ENCODE data around the gene GIGYF2. TPM values are rescaled to one million over a fixed set of nuclear protein-coding genes. Genes with fewer than 3 reads are reported as not detected.
"Not testable (repeated sequence)": the region's sequence is repeated elsewhere in the genome, so short reads cannot be mapped to it uniquely, and the experiment has no call there.

The GIGYF2 gene
- polyA plus RNA-seq, 2 of the 4 experiments (the other 2 are of a cell fraction) = 31.2 to 46.3 TPM

DNA sequence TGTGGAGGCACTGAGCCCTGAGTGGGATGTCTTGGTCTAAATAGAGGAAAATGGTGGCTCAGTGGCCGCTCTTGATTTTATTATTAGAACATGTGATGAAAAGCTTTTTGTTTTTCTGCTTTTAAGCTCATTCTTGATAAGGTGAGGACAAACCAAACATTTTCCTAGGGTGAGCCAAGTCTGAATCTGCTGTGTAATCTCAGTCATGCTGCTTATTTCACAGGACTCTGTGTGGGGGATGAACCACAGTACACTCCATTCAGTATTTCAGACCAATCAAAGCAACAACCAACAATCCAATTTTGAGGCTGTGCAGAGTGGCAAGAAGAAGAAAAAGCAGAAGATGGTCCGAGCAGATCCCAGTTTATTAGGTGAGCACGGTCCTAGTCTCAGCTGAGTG is 152.9 kb downstream of the GIGYF2 start:
- no peak overlapping the region for H3K27ac ChIP-seq
- ATAC-seq (no peak), DNase-seq (ENCODE audit: low read depth in 1 of 2, low spot score in 1 of 2) (no peak), FAIRE-seq (no peak)
- peaks cover 47% of the 10 kb centered on the region for H3K4me1 ChIP-seq
- WGBS (ENCODE audit: missing lambda C conversion rate) = 89% methylated on average over 3 of the region's 3 CpGs
- CTCF ChIA-PET = interaction anchor here (2.1 kb wide), 1 partner anchor 204 kb away, joined by 5 read pairs; no protein-coding TSS in a partner anchor
- H3K4me3 ChIP-seq = no peak overlapping the region
- no peak for TF ChIP-seq TFCP2L1 (CRISPR knock-in tag; IDR thresholded peaks at IDR 0.05)
- POLR2A ChIA-PET = no interaction called here
- no peaks in the 10 kb centered on the region for H3K9me3 ChIP-seq
- H3K4me2 ChIP-seq = no peak overlapping the region

DNA sequence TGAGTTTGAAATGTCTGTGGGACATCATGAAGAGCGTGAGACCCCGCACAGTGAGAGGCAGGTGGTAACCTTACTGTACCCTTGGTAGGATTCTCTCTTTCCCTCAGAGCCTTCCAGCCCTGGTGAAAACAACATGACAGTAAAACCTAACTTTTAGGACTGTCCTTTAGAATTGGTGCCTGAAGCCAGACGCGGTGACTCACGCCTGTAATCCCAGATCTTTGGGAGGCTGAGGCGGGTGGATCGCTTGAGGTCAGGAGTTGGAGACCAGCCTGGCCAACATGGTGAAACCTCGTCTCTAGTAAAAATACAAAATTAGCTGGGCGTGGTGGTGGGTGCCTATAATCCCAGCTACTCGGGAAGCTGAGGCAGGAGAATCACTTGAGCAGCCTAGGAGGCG is 154.9 kb downstream of the GIGYF2 start:
- H3K4me2 ChIP-seq; DNase-seq (ENCODE audit: low read depth in 1 of 2, low spot score in 1 of 2); FAIRE-seq; H3K4me3 ChIP-seq; POLR2A ChIA-PET; ATAC-seq; H3K9me3 ChIP-seq: not testable (repeated sequence)
- CTCF ChIA-PET = interaction anchor here (1.0 to 3.2 kb wide), 16 partner anchors 10 to 399 kb away, joined by 3 to 26 read pairs (median 5); partner anchors contain the start of genes ATG16L1 and NEU2
- H3K27ac ChIP-seq = peak overlapping the region; percentile 35 to 98; a peak in 5 of 6 replicates
- H3K4me1 ChIP-seq = peaks cover 55% of the 10 kb centered on the region
- 76% methylated on average over 11 of the region's 11 CpGs for WGBS (ENCODE audit: missing lambda C conversion rate)

DNA sequence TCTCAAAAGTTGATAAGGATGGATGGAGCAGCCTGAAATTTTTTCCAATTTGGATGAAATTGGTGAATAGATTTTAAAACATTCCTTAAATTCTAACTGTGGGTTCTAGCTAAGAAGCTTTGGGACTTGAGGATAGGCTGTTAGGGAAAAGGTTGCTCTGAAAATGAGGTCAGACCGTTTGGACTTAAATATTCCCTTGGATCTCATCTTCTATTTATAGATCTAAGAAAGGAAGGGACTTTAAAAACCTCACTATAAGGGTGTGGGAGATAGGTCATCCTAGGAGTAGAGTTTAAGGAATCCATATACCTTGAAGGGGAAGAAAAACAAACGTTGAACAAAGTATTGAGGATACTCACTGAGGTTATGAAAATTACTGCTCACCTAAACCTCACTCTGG is 155.5 kb downstream of the GIGYF2 start:
- WGBS (ENCODE audit: missing lambda C conversion rate) = 30% methylated on average over 2 of the region's 2 CpGs
- ChIA-PET CTCF (interaction anchor here (0.6 to 3.2 kb wide), 40 partner anchors 9 to 585 kb away, joined by 3 to 26 read pairs (median 4); partner anchors contain the start of genes ATG16L1, NEU2 and SNORC), POLR2A (no interaction called here)
- Histone ChIP-seq H3K9me3 (no peaks in the 10 kb centered on the region), H3K4me2 (peak overlapping the region; percentile 90; the same call in 1 of the 3 replicates), H3K4me1 (peaks cover 60% of the 10 kb centered on the region), H3K27ac (peak overlapping the region; percentile 35 to 98; a peak in 5 of 6 replicates), H3K4me3 (no peak overlapping the region)
- DNase-seq (ENCODE audit: low read depth in 1 of 2, low spot score in 1 of 2) (no peak), FAIRE-seq (no peak), ATAC-seq (no peak)
- TF ChIP-seq MAZ (IDR thresholded peaks at IDR 0.05; ENCODE audit: borderline replicate concordance, low read depth, low read length) (no peak), EP300 (IDR thresholded peaks at IDR 0.05) (no peak), CHD4 (IDR thresholded peaks at IDR 0.05; ENCODE audit: borderline replicate concordance) (no peak), NPAS2 (CRISPR knock-in tag; IDR thresholded peaks at IDR 0.05; ENCODE audit: borderline replicate concordance) (no peak)
- TF ChIP-seq, protein P1, sequence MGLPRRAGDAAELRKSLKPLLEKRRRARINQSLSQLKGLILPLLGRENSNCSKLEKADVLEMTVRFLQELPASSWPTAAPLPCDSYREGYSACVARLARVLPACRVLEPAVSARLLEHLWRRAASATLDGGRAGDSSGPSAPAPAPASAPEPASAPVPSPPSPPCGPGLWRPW (IDR thresholded peaks at IDR 0.05) = no peak

DNA sequence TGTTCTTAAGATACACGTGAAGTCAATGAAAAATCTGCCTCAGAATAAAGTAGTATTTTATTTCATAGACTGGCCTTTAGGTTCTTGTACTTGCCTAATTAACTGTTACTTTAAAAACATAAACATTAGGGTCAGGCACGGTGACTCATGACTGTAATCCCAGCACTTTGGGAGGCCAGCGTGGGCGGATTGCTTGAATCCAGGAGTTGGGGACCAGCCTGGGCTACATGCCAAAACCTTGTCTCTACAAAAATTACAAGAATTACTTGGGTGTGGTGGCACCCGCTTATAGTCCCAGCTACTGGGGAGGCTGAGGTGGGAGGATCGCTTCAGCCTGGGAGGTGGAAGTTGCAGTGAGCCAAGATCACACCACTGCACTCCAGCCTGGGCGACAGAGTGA is 157.0 kb downstream of the GIGYF2 start:
- 10% methylated on average over 7 of the region's 7 CpGs for WGBS (ENCODE audit: missing lambda C conversion rate)
- DNase-seq (ENCODE audit: low read depth in 1 of 2, low spot score in 1 of 2) (peak in 1 of 2 experiments; percentile 84), ATAC-seq (peak in 1 of 2 experiments; percentile 10; a peak in 3 of 6 replicates), FAIRE-seq (no peak)
- Histone ChIP-seq H3K4me3 (no peak overlapping the region), H3K4me1 (peaks cover 74% of the 10 kb centered on the region), H3K27ac (peak overlapping the region; percentile 96 to 98), H3K4me2 (peak overlapping the region; percentile 90), H3K9me3 (no peaks in the 10 kb centered on the region)
- ChIA-PET POLR2A (no interaction called here), CTCF (interaction anchor here (0.7 to 3.2 kb wide), 25 partner anchors 10 to 411 kb away, joined by 3 to 26 read pairs (median 5); partner anchors contain the start of genes ATG16L1 and NEU2)
- TF ChIP-seq HDAC2 (IDR thresholded peaks at IDR 0.05) (no peak), NR3C1 (IDR thresholded peaks at IDR 0.05) (no peak), CHD4 (IDR thresholded peaks at IDR 0.05; ENCODE audit: borderline replicate concordance) (no peak), NPAS2 (CRISPR knock-in tag; IDR thresholded peaks at IDR 0.05; ENCODE audit: borderline replicate concordance) (no peak), TFCP2L1 (CRISPR knock-in tag; IDR thresholded peaks at IDR 0.05) (no peak), CBX2 (IDR thresholded peaks at IDR 0.05; ENCODE audit: borderline replicate concordance, low read depth) (no peak), MAFK (IDR thresholded peaks at IDR 0.05; ENCODE audit: partially characterized antibody) (no peak), KDM5A (IDR thresholded peaks at IDR 0.05) (no peak), RAD21 (conservative IDR thresholded peaks at IDR 0.05 in 1 of 2, IDR thresholded peaks at IDR 0.05 in 1 of 2) (peak; percentile 11 to 30; a peak in 3 of 5 replicates), HOXB13 (CRISPR knock-in tag; IDR thresholded peaks at IDR 0.05; ENCODE audit: low read depth) (no peak), FOSL2 (IDR thresholded peaks at IDR 0.05) (peak; percentile 51; the same call in 1 of the 2 replicates), FOSL2 (CRISPR knock-in tag; IDR thresholded peaks at IDR 0.05) (peak; percentile 83), JUN (IDR thresholded peaks at IDR 0.05) (peak; percentile 49 to 75; a peak in 2 of 5 replicates), MAZ (IDR thresholded peaks at IDR 0.05; ENCODE audit: borderline replicate concordance, low read depth, low read length) (no peak), SMC3 (IDR thresholded peaks at IDR 0.05) (0 out of 3 replicates have a peak, but pooled peaks have one; percentile 21), ZC3H11A (IDR thresholded peaks at IDR 0.05) (no peak), NFE2L2 (conservative IDR thresholded peaks at IDR 0.05; ENCODE audit: low read length) (no peak), SREBF2 (IDR thresholded peaks at IDR 0.05) (no peak), EHMT2 (IDR thresholded peaks at IDR 0.05; ENCODE audit: low read depth) (no peak), GATA3 (IDR thresholded peaks at IDR 0.05; ENCODE audit: borderline replicate concordance) (peak; percentile 29; the same call in 1 of the 2 replicates), BHLHE40 (IDR thresholded peaks at IDR 0.05; ENCODE audit: low read depth, low read length) (no peak), CHD2 (IDR thresholded peaks at IDR 0.05; ENCODE audit: low read length, partially characterized antibody) (no peak), CEBPB (IDR thresholded peaks at IDR 0.05) (no peak; a peak in 1 of 4 replicates)
- TF ChIP-seq, protein P2, sequence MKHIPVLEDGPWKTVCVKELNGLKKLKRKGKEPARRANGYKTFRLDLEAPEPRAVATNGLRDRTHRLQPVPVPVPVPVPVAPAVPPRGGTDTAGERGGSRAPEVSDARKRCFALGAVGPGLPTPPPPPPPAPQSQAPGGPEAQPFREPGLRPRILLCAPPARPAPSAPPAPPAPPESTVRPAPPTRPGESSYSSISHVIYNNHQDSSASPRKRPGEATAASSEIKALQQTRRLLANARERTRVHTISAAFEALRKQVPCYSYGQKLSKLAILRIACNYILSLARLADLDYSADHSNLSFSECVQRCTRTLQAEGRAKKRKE (CRISPR knock-in tag; IDR thresholded peaks at IDR 0.05; ENCODE audit: low read depth) = no peak
- TF ChIP-seq, protein P3, sequence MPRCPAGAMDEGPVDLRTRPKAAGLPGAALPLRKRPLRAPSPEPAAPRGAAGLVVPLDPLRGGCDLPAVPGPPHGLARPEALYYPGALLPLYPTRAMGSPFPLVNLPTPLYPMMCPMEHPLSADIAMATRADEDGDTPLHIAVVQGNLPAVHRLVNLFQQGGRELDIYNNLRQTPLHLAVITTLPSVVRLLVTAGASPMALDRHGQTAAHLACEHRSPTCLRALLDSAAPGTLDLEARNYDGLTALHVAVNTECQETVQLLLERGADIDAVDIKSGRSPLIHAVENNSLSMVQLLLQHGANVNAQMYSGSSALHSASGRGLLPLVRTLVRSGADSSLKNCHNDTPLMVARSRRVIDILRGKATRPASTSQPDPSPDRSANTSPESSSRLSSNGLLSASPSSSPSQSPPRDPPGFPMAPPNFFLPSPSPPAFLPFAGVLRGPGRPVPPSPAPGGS (IDR thresholded peaks at IDR 0.05) = no peak
- TF ChIP-seq, protein P4, sequence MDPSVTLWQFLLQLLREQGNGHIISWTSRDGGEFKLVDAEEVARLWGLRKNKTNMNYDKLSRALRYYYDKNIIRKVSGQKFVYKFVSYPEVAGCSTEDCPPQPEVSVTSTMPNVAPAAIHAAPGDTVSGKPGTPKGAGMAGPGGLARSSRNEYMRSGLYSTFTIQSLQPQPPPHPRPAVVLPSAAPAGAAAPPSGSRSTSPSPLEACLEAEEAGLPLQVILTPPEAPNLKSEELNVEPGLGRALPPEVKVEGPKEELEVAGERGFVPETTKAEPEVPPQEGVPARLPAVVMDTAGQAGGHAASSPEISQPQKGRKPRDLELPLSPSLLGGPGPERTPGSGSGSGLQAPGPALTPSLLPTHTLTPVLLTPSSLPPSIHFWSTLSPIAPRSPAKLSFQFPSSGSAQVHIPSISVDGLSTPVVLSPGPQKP (IDR thresholded peaks at IDR 0.05; ENCODE audit: low read depth, low read length) = no peak

All from A549 (cell line).